Measurements from ENCODE around the gene COA8. TPM values are rescaled to one million over a fixed set of nuclear protein-coding genes. Genes with fewer than 3 reads are reported as not detected.

COA8 gene
- total RNA-seq, 1 experiment from 2014 or later = 62.3 TPM

DNA sequence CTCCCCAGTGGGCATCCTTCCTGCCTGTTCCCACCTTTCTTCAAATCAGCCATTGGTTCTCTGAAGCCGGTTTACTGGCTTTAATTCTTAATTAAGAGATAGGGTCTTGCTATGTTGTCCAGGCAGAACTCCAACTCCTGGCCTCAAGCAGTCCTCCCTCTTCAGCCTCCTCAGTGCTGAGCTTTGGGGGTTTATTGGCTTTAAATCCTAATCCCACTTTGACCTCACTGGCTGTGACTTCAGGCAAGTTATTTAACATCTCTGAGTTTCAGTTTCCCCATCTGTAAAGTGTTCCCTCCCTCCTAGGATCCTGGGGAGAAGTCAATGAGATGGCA lies 35.9 kb upstream of the COA8 start:
- intact Hi-C loops (cut with micrococcal nuclease) = no loop called here
- H3K9me2 ChIP-seq (replicated peaks; ENCODE audit: low read length) = no peaks in the 10 kb centered on the region
- BruUV-seq (replicated peaks) = no TSS peak
- no peaks in the 10 kb centered on the region for H3K9me3 ChIP-seq (ENCODE audit: low read length)
- no peak for DNase-seq
- H3K4me2 ChIP-seq (ENCODE audit: low read length) = no peak overlapping the region
- H2AFZ ChIP-seq (ENCODE audit: low read length) = no peak overlapping the region
- ChIA-PET CTCF (no interaction called here), POLR2A (ENCODE audit: unreplicated experiment) (no interaction called here)
- H3K9ac ChIP-seq (ENCODE audit: low read length) = no peak overlapping the region
- no peak overlapping the region for H3K27ac ChIP-seq (ENCODE audit: low read length)
- H3K79me2 ChIP-seq (ENCODE audit: low read length) = peaks cover 39% of the 10 kb centered on the region
- no peaks in the 10 kb centered on the region for H3K27me3 ChIP-seq (ENCODE audit: low read length)
- peaks cover 22% of the 10 kb centered on the region for H3K4me1 ChIP-seq (ENCODE audit: insufficient read depth, low read length)
- peaks cover 4% of the 10 kb centered on the region; the same call in 1 of the 2 replicates for H3K36me3 ChIP-seq (ENCODE audit: low read depth, low read length)
- no peak for TF ChIP-seq CTCF (conservative IDR thresholded peaks at IDR 0.05; ENCODE audit: low read depth, low read length)
- no peak for TF ChIP-seq EZH2 (IDR thresholded peaks at IDR 0.05; ENCODE audit: low read length, unreplicated experiment)
- no peak for TF ChIP-seq EZH2phosphoT487 (IDR thresholded peaks at IDR 0.05; ENCODE audit: borderline replicate concordance, low read length)
- H4K20me1 ChIP-seq (ENCODE audit: low read length) = peaks cover 8% of the 10 kb centered on the region; the same call in 1 of the 2 replicates
- H3K4me3 ChIP-seq (ENCODE audit: low read length) = no peak overlapping the region
- no peaks in the 10 kb centered on the region for H3F3A ChIP-seq (ENCODE audit: low read length, unreplicated experiment)
- no peak for ATAC-seq

DNA sequence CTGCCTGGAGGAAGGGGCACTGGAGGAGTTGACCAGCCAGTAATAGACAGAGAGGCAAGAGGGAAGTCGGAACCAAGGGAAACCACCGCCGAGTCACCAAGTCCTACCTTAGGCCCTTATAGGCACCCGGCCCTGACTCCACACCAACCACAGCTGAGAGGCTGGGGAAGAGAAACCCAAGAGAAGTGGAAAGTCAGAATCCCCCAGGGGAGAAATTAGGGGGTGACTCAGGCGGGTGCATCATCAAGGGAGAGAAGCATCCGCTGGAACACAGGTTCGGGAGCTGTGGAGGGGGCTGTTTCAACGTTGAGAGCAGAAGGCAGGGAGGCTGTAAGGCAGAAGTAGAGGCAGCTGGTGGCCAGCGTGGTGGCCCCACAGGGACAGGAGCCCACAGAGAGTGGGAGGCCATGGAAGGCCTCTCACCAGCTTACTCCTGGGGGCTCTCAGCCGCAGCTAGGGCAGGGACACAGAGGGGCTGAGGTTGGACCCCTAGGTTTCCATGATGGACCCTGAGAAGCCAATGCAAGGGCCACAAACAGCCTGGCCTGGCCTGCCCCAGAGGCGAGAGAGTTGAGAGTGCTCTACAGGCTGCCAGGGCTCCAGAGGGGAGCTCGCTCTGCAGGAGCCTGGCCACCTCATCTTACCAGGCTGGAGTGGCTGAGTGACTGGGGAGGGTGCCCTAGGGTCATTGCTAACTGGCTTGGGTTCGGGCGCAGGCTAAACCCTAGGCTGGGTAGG lies 35.2 kb upstream of the COA8 start:
- no peaks in the 10 kb centered on the region for H3K9me3 ChIP-seq (ENCODE audit: low read length)
- no peak overlapping the region for H3K9ac ChIP-seq (ENCODE audit: low read length)
- peaks cover 8% of the 10 kb centered on the region; the same call in 1 of the 2 replicates for H4K20me1 ChIP-seq (ENCODE audit: low read length)
- H2AFZ ChIP-seq (ENCODE audit: low read length) = no peak overlapping the region
- intact Hi-C loops (cut with micrococcal nuclease) = no loop called here
- BruUV-seq (replicated peaks) = no TSS peak
- no peaks in the 10 kb centered on the region for H3K27me3 ChIP-seq (ENCODE audit: low read length)
- ChIA-PET POLR2A (ENCODE audit: unreplicated experiment) (interaction anchor here (0.5 to 1.9 kb wide), 2 partner anchors 13 to 733 kb away, joined by 3 to 9 read pairs; no protein-coding TSS in a partner anchor), CTCF (no interaction called here)
- peak overlapping the region; percentile 96 for H3K4me2 ChIP-seq (ENCODE audit: low read length)
- TF ChIP-seq EZH2phosphoT487 (IDR thresholded peaks at IDR 0.05; ENCODE audit: borderline replicate concordance, low read length) (no peak), EZH2 (IDR thresholded peaks at IDR 0.05; ENCODE audit: low read length, unreplicated experiment) (no peak), CTCF (conservative IDR thresholded peaks at IDR 0.05; ENCODE audit: low read depth, low read length) (no peak)
- no peak overlapping the region for H3K27ac ChIP-seq (ENCODE audit: low read length)
- peaks cover 4% of the 10 kb centered on the region; the same call in 1 of the 2 replicates for H3K36me3 ChIP-seq (ENCODE audit: low read depth, low read length)
- no peak overlapping the region for H3K4me3 ChIP-seq (ENCODE audit: low read length)
- DNase-seq (no peak), ATAC-seq (no peak)
- H3K9me2 ChIP-seq (replicated peaks; ENCODE audit: low read length) = no peaks in the 10 kb centered on the region
- peaks cover 41% of the 10 kb centered on the region for H3K79me2 ChIP-seq (ENCODE audit: low read length)
- H3K4me1 ChIP-seq (ENCODE audit: insufficient read depth, low read length) = peaks cover 22% of the 10 kb centered on the region
- no peaks in the 10 kb centered on the region for H3F3A ChIP-seq (ENCODE audit: low read length, unreplicated experiment)

GRCh38 chr14:103528146-103528586 lies 34.6 kb upstream of the COA8 start:
- H3K79me2 ChIP-seq (ENCODE audit: low read length) = peaks cover 41% of the 10 kb centered on the region
- ATAC-seq (peak; percentile 40), DNase-seq (no peak)
- H2AFZ ChIP-seq (ENCODE audit: low read length) = no peak overlapping the region
- peaks cover 8% of the 10 kb centered on the region; the same call in 1 of the 2 replicates for H4K20me1 ChIP-seq (ENCODE audit: low read length)
- ChIA-PET CTCF (interaction anchor here (0.5 to 0.6 kb wide), 2 partner anchors 143 to 150 kb away, joined by 3 read pairs; partner anchors contain the start of gene MARK3), POLR2A (ENCODE audit: unreplicated experiment) (interaction anchor here (1.9 kb wide), 1 partner anchor 12 kb away, joined by 9 read pairs; no protein-coding TSS in a partner anchor)
- H3K9me3 ChIP-seq (ENCODE audit: low read length) = no peaks in the 10 kb centered on the region
- no peaks in the 10 kb centered on the region for H3K27me3 ChIP-seq (ENCODE audit: low read length)
- H3K27ac ChIP-seq (ENCODE audit: low read length) = peak overlapping the region; percentile 57; the same call in 1 of the 2 replicates
- no TSS peak for BruUV-seq (replicated peaks)
- peak overlapping the region; percentile 80 for H3K4me3 ChIP-seq (ENCODE audit: low read length)
- H3K4me2 ChIP-seq (ENCODE audit: low read length) = peak overlapping the region; percentile 96
- peak overlapping the region; percentile 97 for H3K9ac ChIP-seq (ENCODE audit: low read length)
- peaks cover 4% of the 10 kb centered on the region; the same call in 1 of the 2 replicates for H3K36me3 ChIP-seq (ENCODE audit: low read depth, low read length)
- peaks cover 22% of the 10 kb centered on the region for H3K4me1 ChIP-seq (ENCODE audit: insufficient read depth, low read length)
- intact Hi-C loops (cut with micrococcal nuclease) = no loop called here
- H3F3A ChIP-seq (ENCODE audit: low read length, unreplicated experiment) = no peaks in the 10 kb centered on the region
- TF ChIP-seq CTCF (conservative IDR thresholded peaks at IDR 0.05; ENCODE audit: low read depth, low read length) = no peak
- TF ChIP-seq EZH2phosphoT487 (IDR thresholded peaks at IDR 0.05; ENCODE audit: borderline replicate concordance, low read length) = no peak
- no peak for TF ChIP-seq EZH2 (IDR thresholded peaks at IDR 0.05; ENCODE audit: low read length, unreplicated experiment)
- no peaks in the 10 kb centered on the region for H3K9me2 ChIP-seq (replicated peaks; ENCODE audit: low read length)

All from PC-3 (cell line).